PC-3 (cell line): ENCODE results near the gene SLC39A8.

Experiments
- EZH2 ChIP-seq: fragments of 300-600 bp; sonication (generic); IDR thresholded peaks from one replicate; pipeline ENCODE4 v1.6.1; 2017; ENCODE audit warnings: antibody characterized with exemption, mild to moderate bottlenecking, low read length; ENCODE audit not compliant: unreplicated experiment
- EZH2phosphoT487 ChIP-seq: fragments of 300-600 bp; sonication (generic); IDR thresholded peaks from 2 replicates; pipeline ENCODE4 v1.6.1; 2018; ENCODE audit warnings: mild to moderate bottlenecking, antibody characterized with exemption, low read length, borderline replicate concordance
- TF ChIP-seq, protein P1 (sequence below): fragments of 300-600 bp; sonication (generic); conservative IDR thresholded peaks from 2 replicates; pipeline ENCODE4 v1.5.1; 2017; ENCODE audit warnings: antibody characterized with exemption, low read depth, mild to moderate bottlenecking, low read length

DNA sequence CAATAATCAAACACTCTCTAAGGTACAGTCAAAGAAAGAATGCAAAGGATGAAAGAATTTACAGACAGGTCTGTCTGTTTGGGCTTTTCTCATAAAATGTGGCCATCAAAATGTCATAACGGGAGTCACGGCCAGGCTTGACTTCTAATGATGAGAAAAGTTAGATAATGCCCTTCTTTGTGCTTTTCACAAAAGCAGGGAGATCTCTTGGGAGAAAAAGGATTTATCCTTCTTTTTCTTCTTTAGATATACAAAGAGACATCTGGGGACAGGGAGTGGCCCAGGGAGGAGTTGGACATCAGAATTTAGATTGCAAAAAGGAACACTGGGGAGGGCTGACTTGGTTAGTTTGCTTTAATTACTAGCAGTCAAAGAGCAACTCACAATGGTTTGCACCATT, 93.1 kb downstream of the SLC39A8 start:
- TF ChIP-seq, protein P1, sequence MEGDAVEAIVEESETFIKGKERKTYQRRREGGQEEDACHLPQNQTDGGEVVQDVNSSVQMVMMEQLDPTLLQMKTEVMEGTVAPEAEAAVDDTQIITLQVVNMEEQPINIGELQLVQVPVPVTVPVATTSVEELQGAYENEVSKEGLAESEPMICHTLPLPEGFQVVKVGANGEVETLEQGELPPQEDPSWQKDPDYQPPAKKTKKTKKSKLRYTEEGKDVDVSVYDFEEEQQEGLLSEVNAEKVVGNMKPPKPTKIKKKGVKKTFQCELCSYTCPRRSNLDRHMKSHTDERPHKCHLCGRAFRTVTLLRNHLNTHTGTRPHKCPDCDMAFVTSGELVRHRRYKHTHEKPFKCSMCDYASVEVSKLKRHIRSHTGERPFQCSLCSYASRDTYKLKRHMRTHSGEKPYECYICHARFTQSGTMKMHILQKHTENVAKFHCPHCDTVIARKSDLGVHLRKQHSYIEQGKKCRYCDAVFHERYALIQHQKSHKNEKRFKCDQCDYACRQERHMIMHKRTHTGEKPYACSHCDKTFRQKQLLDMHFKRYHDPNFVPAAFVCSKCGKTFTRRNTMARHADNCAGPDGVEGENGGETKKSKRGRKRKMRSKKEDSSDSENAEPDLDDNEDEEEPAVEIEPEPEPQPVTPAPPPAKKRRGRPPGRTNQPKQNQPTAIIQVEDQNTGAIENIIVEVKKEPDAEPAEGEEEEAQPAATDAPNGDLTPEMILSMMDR: no peak
- TF ChIP-seq EZH2phosphoT487: no peak
- no peak for TF ChIP-seq EZH2
